ENCODE data around the gene KIF15.

KIF15 gene

GRCh38 chr3:44734646-44735168 lies 26.9 kb upstream of the KIF15 start:
- H3K4me3 ChIP-seq (ENCODE audit: control insufficient read depth, low read depth, low read length), result no peak overlapping the region
- no peak for DNase-seq (ENCODE audit: low read depth)
- TF ChIP-seq CTCF (conservative IDR thresholded peaks at IDR 0.05; ENCODE audit: control insufficient read depth, insufficient read depth, low read depth, low read length), result no peak

DNA sequence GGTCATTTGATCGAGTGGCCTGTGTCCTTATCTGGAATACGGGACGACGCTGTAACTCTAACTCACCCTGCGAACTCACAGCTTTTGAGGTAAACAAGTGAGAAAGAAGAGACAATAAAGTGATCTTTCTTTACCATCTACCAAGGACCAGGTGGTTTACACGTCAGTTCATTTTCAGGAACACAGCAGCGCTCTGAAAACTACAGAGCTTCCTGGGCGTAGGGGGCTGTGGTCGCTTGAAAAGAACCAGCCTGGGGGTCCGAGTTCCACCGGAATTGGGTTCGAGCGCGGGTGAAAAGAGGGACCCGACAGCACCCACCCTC lies 532 bp upstream of the KIF15 start:
- no peak for DNase-seq (ENCODE audit: low read depth)
- peak overlapping the region; percentile 94 for H3K4me3 ChIP-seq (ENCODE audit: control insufficient read depth, low read depth, low read length)
- TF ChIP-seq CTCF (conservative IDR thresholded peaks at IDR 0.05; ENCODE audit: control insufficient read depth, insufficient read depth, low read depth, low read length), result no peak

GRCh38 chr3:44762170-44762677 lies 630 bp downstream of the KIF15 start:
- peak overlapping the region; percentile 94 for H3K4me3 ChIP-seq (ENCODE audit: control insufficient read depth, low read depth, low read length)
- no peak for TF ChIP-seq CTCF (conservative IDR thresholded peaks at IDR 0.05; ENCODE audit: control insufficient read depth, insufficient read depth, low read depth, low read length)
- DNase-seq (ENCODE audit: low read depth), result peak; percentile 18

GRCh38 chr3:44762690-44763089 lies 1.1 kb downstream of the KIF15 start:
- TF ChIP-seq CTCF (conservative IDR thresholded peaks at IDR 0.05; ENCODE audit: control insufficient read depth, insufficient read depth, low read depth, low read length), result no peak
- DNase-seq (ENCODE audit: low read depth), result no peak
- peak overlapping the region; percentile 94 for H3K4me3 ChIP-seq (ENCODE audit: control insufficient read depth, low read depth, low read length)

DNA sequence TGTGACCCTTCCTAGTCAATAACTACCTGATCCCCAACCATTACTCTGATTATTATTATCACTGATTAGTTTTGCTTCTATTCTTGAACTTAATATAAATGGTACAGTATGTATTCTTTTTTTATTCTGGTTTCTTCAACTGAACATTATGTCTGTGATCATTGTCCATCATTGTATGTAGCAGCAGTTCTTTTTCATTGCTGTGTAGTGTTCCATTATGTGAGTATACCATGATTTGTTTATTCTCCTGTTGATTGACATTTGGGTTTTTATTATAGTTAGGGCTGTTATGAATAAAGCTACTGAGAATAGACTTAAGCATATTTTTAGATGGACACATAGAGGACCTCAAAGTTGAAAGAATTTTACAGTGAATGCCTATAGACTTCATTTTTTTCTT lies 2.7 kb downstream of the KIF15 start:
- DNase-seq (ENCODE audit: low read depth), result no peak
- TF ChIP-seq CTCF (conservative IDR thresholded peaks at IDR 0.05; ENCODE audit: control insufficient read depth, insufficient read depth, low read depth, low read length), result no peak
- H3K4me3 ChIP-seq (ENCODE audit: control insufficient read depth, low read depth, low read length), result no peak overlapping the region

DNA sequence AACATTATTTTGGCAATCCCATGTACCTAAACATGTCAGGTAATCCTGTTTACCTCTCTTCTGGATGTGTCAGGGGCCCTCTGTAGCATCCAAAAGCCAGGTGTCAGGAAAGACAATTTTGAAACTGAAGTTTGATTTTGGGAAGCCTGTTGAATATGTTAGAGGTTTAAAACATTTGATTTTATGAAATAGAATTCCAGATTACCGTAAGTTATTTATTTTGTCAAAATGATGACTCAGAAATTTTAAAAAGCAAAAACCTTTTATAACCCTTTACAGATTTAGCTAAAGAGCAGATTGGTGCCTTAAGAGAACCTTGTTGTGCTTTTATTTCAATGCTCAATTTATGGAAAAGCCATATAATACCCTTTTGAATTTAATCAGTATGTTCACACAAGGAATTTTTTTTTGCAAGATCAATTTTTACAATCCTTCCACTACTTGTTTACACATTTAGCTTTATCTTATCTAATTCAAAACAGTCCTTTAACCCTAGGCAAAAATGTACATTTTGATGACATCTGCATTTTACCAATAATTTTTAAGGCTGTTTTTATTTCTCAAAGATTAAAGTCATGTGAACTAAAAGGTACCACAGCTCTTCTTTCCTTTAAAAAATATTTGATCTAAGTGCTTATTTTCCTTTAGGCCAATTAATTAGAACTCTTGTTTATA lies 10.0 kb downstream of the KIF15 start:
- TF ChIP-seq CTCF (conservative IDR thresholded peaks at IDR 0.05; ENCODE audit: control insufficient read depth, insufficient read depth, low read depth, low read length), result no peak
- no peak for DNase-seq (ENCODE audit: low read depth)
- no peak overlapping the region for H3K4me3 ChIP-seq (ENCODE audit: control insufficient read depth, low read depth, low read length)

All from fibroblast of mammary gland (primary cell).